GM20431 (cell line): ENCODE data around the gene PRSS21.

ENCODE experiments used
- in situ Hi-C: fragments of 300-500 bp; cut with MseI, MboI; formaldehyde crosslinking; loops from one replicate; pipeline ENCODE4 v1.15.0; 2020; ENCODE audit warnings: low sequenced_read_pairs; ENCODE audit not compliant: unreplicated experiment

Gene PRSS21

DNA sequence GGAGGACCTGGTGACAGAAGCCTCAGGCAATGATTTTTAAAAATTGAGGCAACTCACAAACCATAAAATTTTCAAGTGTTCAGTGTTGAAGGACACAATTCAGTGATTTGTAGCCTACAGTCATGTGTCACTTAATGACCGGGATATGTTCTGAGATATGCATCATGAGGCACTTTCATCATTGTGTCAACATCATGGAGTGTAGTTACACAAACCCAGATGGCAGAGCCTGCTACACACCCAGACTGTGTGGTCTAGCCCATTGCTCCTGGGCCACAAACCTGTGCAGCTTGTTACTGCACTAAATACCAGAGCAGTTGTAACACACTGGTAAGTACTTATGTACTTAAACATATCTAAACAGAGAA lies 17.2 kb upstream of the PRSS21 start:
- in situ Hi-C loops: no loop called here

DNA sequence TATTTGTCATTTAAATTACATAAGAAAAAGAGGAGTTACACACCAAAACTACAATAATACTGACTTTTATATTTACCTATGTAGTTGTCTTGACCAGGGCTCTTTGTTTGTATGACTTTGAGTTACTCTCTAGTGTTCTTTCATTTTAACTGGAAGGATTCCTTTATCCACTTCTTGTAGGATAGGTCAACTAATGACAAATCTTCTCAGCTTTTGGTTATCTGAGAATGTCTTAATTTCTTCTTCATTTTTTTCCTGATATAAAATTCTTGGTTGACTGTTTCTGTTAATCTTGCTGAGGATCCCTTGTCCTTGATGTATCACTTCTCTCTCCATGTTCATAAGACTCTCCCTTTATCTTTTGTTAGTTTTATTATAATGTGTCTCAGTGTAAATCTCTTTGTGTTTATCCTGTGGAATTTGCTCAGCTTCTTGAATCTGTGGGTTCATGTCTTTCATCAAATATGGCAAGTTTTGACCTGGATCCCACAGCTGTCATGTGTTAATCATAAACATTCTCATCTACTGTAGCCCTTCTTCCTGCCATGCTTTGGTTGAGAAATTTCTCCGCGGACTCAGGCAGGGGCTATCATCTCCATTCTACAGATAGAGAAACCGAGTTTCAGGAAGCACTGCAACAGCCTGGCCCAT lies 13.4 kb upstream of the PRSS21 start:
- in situ Hi-C loops: no loop called here

DNA sequence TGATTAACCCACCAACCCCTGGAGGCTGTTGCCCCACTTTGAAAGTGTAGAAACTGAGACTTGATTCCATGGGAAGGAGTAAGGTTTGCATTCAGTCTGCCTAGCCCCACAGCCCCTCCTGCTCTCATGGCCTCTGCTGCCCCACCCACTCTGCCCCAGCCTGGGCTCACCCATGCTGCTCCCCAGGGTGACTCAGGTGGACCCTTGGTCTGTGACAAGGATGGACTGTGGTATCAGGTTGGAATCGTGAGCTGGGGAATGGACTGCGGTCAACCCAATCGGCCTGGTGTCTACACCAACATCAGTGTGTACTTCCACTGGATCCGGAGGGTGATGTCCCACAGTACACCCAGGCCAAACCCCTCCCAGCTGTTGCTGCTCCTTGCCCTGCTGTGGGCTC lies 12.3 kb upstream of the PRSS21 start:
- in situ Hi-C loops: no loop called here

DNA sequence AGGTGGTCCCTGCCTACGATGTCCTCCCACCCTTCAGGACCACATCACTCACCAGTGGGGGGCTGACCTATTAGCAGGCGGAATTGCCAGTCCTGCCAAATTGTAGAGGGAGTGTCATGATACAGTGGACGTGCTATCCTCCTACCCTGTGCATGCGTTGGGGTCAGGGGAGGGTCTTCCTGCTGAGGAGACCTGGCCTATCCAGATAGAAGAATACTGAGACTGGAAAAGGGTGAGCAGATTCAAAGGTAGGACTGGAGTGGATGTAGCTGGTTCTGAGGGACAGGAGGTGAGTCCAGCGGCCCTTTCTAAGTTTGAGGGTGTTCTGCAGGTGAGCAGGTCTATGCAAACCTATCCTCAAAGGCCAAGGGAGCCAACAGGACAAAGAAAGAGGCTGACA lies 10.8 kb upstream of the PRSS21 start:
- in situ Hi-C loops: no loop called here

GRCh38 chr16:2808181-2808580 lies 8.9 kb upstream of the PRSS21 start:
- in situ Hi-C loops: no loop called here

- in situ Hi-C loops: no loop called here
Observed at GRCh38 chr16:2809149-2809760, 7.8 kb upstream of the PRSS21 start.

- in situ Hi-C loops: no loop called here
Observed at GRCh38 chr16:2810651-2811050, 6.4 kb upstream of the PRSS21 start.

DNA sequence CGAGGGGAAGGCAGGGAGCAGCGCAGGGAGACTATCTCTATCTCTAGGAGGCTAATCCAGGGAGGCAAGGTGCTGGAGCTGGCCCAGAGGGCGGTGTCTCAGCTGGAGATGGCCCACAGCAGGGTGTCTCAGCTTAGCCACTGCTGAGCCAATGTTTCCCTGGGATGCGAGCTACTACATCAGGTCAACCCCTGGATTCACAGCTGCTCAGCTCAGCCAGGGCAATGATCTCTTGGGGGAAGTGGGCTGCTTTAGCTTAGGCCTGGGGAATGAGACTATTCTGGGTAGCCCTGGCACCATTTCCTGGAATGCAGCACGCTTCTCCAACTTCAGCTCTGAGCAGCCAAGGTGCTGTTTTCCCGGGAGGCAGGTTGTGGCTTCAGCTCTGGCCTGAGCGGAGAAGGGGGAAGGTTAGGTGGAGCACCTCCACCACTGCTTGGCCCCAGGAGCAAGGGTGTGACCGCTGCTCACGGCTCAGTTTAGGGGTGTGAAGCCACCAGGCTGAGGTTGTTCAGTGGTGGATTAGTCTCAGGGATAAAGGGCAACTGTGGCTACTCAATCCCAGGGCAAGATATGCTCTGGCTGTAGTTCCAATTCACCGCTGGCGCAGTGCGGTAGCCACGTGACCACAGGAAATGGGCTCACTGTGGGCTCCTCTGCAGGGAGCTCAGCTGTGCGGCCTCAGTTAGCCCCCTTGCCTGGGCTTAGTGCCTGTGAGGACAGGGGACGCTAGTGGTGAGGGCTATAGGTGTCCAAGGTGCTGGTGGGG lies 5.2 kb upstream of the PRSS21 start:
- in situ Hi-C loops: no loop called here

DNA sequence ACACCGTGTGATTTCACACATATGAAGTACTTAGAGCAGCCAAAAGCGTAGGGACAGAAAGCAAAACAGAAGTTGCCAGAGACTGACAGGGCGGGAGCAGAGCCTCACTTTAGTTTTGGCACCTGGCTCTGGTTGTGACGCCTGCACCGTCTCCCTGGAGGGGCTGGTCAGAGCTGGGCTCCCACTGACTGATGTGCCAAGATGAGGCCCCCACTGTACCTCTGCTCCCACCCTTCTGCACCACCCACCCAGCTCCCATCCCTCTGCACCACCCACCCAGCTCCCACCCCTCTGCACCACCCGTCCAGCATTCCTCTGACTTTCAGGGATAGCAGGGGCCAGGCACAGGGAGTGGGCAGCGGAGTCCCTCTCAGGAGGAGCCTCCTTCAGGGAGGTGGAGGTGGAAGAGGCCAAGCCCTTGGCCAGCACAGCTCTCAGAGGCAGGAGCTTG lies 3.2 kb upstream of the PRSS21 start:
- in situ Hi-C loops: no loop called here

DNA sequence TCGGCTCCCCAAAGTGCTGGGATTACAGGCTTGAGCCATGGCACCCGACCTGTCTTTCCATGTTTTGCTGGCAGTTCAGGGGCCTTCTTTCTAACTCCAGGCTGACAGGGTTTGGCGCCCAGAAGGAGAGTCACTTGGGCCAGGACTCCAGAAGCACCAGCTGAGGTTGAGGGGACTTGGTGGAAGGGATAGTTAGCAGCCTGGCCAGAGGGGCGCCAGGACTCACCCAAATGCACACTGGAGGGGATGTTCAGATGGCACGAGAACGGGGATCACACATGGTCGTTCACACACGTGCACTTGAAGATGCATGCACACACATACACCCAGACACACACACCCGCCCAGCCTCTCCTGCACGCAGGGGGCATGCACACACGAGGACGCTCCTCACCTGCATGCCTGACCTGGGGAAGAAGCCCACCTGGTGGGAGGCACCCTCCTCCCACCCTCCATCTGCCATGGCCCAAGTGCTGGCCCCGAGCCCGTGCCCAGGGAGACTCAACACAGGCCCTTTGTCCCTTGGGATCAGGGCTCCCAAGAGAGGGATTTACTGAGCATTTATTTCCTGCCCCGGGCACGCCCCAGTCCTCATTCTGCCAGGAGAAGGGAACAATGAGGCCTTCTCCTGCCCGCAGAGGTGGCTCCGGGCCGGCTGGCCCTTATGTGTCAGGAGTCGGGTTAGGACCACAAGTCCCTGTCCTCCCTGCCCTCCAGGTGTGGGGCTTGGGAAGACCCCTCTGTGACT lies 2.3 kb upstream of the PRSS21 start:
- in situ Hi-C loops: no loop called here

DNA sequence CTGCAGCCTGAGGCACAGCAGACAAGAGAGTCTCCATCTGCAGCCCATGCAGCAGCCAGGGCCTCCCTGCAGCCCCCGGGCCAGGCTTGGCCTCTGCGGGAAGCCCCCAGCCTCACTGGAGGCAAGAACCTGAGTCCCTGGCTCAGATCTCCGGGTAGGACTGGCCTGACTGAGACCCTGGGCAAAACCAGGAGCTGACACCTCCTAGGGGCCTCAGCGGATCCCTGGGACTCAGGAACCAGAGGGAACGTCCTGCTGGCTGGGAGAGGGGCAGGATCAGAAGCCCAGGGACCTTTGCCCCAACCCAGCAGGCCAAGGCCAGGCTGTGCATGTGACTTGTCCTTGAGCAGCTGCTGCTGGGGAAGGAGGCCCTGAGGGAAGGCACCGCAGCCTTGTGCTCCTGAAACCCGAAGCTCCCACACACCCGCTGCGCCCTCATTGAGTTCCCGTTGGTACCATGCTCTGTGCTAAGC lies 1.7 kb upstream of the PRSS21 start:
- in situ Hi-C loops: no loop called here

GRCh38 chr16:2817340-2818271 lies 569 bp downstream of the PRSS21 start:
- in situ Hi-C loops: no loop called here

GRCh38 chr16:2818272-2818876 lies 1.3 kb downstream of the PRSS21 start:
- in situ Hi-C loops: no loop called here

GRCh38 chr16:2819179-2819938 lies 2.3 kb downstream of the PRSS21 start:
- in situ Hi-C loops: no loop called here

DNA sequence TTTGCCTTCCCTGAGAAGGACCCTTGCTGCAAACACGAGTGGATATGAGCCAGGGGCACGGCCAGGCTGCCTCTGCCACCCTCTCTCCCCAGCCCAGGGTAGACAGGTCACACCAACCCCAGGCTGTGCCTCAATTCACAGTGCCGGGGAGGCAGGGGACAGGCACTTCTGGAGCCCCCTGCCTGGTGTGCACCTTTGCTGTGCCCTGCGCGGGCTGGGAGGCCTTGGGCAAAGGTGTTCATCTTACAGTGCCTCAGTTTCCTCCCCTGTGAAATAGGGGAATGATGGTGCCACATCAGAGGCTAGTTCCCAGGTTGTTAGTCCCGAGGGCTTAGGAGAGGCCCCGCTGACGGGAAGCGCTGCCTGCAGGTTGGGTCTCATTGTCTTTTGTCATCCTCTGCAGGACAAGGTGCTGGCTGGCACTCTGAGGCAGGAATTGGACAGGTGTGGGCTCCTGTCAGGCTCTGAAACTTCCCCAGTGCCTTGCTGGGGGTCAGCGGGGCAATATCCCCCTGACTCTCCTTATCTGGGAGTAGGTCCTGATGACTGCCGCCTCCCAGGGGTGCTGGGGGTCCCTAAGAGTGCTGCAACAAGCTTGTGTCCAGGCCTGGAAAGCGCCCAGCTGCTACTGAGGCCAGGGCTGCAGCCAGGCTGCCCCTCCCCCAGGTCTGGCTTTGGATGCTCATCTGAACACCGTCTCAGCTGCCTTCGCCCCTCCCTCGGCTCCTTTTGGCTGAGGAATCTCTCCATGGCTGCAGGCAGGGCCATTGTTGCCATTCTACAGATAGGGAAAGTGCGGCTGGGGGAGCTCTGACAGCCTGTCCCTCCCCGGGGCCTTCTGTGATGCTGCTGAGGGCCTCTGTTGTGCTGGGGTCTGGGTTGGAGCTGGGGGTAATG lies 3.1 kb downstream of the PRSS21 start:
- in situ Hi-C loops: no loop called here

- in situ Hi-C loops: no loop called here
Observed at GRCh38 chr16:2820836-2821486, 3.9 kb downstream of the PRSS21 start.
